SK-N-MC (cell line): ENCODE measurements around the gene PHYH.

Experiments used
- EZH2 ChIP-seq: fragments of 200-600 bp; sonication (generic); IDR thresholded peaks from one replicate; pipeline ENCODE4 v1.6.1; 2017; ENCODE audit warnings: antibody characterized with exemption
- POLR2AphosphoS5 ChIP-seq: IDR thresholded peaks from 2 replicates; pipeline ENCODE4 v1.6.1; 2012; ENCODE audit warnings: mild to moderate bottlenecking, low read depth, low read length, borderline replicate concordance

GRCh38 chr10:13319166-13319565 lies 19.3 kb upstream of the PHYH start:
- TF ChIP-seq EZH2 (no peak), POLR2AphosphoS5 (no peak)
